Choroid plexus epithelial cell (primary cell): Measurements from ENCODE around the gene OR51M1.

Source experiments
- DNase-seq: peaks from one replicate; pipeline ENCODE4 v3.0.0-alpha.2; 2010; ENCODE audit warnings: low read depth
- H3K4me3 ChIP-seq: 2 replicates; pipeline ENCODE4 v1.5.1; 2011; ENCODE audit warnings: low read depth, mild to moderate bottlenecking, control low read depth, low read length, moderate library complexity
- CTCF ChIP-seq: conservative IDR thresholded peaks from 2 replicates; pipeline ENCODE4 v1.5.1; 2011; ENCODE audit warnings: low read depth, mild to moderate bottlenecking, control low read depth, inconsistent platforms, low read length, moderate library complexity

The OR51M1 gene

GRCh38 chr11:5390210-5390609, 6.6 kb downstream of the OR51M1 start:
- H3K4me3 ChIP-seq: no peak overlapping the region
- DNase-seq: no peak
- peak; percentile 9 for TF ChIP-seq CTCF

GRCh38 chr11:5394091-5394490, 10.5 kb downstream of the OR51M1 start:
- TF ChIP-seq CTCF: no peak
- no peak overlapping the region for H3K4me3 ChIP-seq
- DNase-seq: no peak

GRCh38 chr11:5398936-5399335, 15.3 kb downstream of the OR51M1 start:
- H3K4me3 ChIP-seq: no peak overlapping the region
- no peak for DNase-seq
- TF ChIP-seq CTCF: no peak

GRCh38 chr11:5405173-5405572, 21.6 kb downstream of the OR51M1 start:
- no peak overlapping the region for H3K4me3 ChIP-seq
- TF ChIP-seq CTCF: no peak
- no peak for DNase-seq

GRCh38 chr11:5420993-5421392, 37.4 kb downstream of the OR51M1 start:
- DNase-seq: no peak
- H3K4me3 ChIP-seq: no peak overlapping the region
- TF ChIP-seq CTCF: no peak

GRCh38 chr11:5421811-5422210, 38.2 kb downstream of the OR51M1 start, which contains the start of gene OR51Q1:
Gene OR51Q1, plus strand, starts transcription at chr11:5422111. Its CDS starts 90 bp downstream, at chr11:5422201.
- no peak for DNase-seq
- no peak within 1 kb of the TSS for H3K4me3 ChIP-seq
- no peak for TF ChIP-seq CTCF

- no peak overlapping the region for H3K4me3 ChIP-seq
- no peak for DNase-seq
- TF ChIP-seq CTCF: no peak
These were observed 39.5 kb downstream of the OR51M1 start for GRCh38 chr11:5423131-5423530.
